ENCODE data around the gene PLEKHG4B.
"Not testable (repeated sequence)": the region's sequence is repeated elsewhere in the genome, so short reads cannot be mapped to it uniquely, and the experiment has no call there.

PLEKHG4B gene

DNA sequence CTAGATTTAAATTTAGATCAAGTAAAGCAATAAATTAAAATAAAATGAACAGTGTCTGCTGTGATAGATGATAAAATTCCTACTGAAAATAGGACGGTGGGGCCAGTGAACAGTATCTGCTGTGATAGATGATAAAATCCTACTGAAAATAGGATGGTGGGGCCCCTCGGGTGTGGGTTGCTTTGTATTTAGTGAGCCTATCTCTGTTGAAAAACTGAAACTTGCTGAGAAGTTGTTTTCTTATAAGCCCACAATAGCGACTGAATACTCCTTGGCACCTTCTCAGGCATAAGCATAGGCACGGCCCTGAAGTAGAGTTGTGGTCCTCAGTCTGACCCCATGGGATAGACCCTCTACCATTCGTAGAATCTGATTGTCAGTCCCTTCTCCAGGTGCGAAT lies 131.8 kb downstream of the PLEKHG4B start:
- DNase-seq (ENCODE audit: low spot score): no peak

DNA sequence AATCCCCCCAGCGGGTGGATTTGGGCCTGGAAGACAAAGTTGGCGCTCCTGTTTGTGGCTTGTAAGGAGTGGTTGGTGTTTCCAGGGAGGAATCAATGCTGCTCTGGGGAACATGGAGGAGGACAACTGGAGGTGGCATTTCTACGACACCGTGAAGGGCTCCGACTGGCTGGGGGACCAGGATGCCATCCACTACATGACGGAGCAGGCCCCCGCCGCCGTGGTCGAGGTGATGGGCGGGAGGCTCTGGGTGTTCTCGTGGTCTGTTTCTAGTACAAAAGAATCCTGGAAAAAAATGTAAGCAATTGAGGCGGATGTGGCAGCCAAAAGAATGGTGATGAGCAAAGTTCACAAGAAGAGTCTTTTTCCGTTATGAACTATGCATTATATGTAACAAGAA lies 133.4 kb downstream of the PLEKHG4B start:
- no peak for DNase-seq (ENCODE audit: low spot score)

DNA sequence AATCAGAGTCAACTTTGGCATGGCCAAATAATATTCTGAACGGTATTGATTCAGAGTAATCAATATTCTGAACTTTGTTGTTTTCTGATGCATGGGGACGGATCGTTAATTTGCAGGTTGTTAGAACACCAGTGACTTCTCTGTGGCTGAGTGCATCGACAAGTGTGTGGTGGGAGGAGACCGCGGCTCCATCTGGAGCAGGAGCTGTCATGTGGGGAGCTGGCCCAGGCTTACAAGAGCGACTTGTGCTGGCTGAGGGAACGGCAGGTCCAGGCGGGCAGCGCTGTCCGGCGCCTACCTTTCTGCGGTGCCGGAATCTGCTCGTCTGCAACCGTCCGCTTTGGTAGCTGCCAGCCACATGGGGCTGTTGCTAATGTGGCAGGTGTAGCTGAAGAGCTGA lies 135.4 kb downstream of the PLEKHG4B start:
- DNase-seq (ENCODE audit: low spot score): not testable (repeated sequence)

DNA sequence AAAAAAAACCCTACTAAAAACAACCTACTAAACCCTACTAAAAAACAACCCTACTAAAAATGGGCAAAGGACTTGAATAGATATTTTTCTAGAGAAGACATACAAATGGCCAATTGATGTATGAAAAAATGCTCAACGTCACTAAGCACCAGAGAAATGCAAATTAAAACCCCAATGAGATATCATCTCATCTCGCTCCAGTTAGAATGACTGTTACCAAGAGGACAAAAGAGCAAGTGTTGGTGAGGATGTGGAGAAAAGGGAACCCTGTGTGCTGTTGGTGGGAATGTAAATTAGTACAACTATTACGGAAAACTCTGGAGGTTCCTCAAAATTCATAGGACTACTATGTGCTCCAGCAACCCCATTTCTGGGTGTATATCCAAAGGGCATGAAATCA lies 136.9 kb downstream of the PLEKHG4B start:
- DNase-seq (ENCODE audit: low spot score): no peak

DNA sequence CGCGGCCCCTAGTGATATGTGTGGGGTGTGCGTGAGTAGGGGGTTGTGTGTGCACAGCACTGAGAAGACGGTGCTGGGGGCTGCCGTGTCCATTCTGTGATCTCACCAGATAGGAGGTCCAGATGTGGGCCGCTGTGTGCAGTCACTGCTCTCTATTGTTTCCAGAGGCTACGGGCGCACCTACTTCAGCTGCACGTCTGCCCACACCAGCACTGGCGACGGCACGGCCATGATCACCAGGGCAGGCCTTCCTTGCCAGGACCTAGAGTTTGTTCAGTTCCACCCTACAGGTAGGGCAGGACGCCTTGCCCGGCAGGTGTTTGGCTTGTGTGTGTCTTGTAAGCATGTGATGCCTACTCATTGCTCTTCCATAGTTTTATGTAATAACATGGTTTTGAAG lies 138.7 kb downstream of the PLEKHG4B start:
- no peak for DNase-seq (ENCODE audit: low spot score)

DNA sequence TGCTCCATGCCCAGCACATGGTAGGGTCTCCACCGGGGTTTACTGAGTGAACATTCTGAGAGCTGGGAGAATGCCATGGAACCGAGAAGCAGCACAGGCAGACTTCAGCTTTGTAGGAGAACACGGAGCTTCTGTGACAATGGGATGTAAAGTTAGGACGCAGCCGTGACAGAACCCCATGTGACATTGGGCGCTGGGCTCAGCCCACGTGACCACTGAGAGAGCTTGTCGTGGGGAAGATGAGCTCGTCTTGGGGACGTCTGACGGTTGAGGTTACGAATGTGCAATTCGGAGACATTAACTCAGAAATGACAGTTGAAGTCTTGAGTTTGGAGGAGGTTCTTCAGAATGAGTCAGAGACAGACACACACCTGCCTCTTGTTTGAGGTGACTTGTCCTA lies 139.7 kb downstream of the PLEKHG4B start:
- DNase-seq (ENCODE audit: low spot score): no peak

DNA sequence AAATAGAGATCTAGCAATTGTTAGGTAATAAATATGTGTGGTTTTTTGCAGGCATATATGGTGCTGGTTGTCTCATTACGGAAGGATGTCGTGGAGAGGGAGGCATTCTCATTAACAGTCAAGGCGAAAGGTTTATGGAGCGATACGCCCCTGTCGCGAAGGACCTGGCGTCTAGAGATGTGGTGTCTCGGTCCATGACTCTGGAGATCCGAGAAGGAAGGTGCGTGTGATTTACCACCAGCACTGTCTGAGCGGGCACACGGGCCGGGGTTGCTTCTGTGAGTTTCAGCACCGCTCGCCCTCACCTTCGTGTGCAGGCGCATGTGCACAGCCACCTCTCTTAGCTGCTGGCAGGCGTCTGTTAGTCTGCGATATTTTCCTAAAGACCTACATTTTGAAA lies 141.5 kb downstream of the PLEKHG4B start:
- not testable (repeated sequence) for DNase-seq (ENCODE audit: low spot score)

DNA sequence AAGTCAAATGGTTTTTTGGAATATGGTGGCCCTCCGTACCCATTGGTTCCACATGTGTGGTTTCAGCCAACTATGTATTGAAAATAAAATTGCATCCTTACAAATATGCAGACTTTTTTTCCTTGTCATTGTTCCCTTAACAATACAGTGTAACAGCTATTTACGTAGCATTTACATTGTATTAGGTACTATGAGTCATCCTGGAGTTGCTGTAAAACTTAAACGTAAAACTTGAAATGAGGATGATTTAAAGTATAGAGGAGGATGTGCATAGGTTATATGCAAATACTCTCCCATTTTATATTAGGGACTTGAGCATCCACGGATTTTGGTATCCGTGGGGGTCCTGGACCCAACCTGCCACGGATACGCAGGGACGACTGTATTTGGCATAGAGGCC lies 142.5 kb downstream of the PLEKHG4B start:
- no peak for DNase-seq (ENCODE audit: low spot score)

DNA sequence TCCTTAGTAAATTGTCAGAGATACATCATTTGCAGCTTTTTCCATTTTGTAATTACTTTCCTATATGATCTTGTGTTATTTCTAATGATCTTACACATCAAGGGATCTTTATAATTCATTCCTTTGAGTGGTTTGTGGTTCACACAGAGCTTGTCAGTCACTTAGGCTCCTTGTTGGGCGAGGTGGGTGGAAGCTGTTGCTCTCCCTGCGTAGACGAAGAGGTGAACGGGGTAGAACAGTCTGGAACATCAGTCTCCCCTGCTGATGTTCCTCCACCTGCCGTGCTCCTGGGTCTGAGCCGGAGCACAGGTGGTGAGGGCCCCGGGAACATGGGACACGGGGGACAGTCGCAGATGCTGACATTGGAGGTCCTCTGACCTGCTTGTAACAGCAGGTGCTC lies 143.6 kb downstream of the PLEKHG4B start:
- DNase-seq (ENCODE audit: low spot score): not testable (repeated sequence)

DNA sequence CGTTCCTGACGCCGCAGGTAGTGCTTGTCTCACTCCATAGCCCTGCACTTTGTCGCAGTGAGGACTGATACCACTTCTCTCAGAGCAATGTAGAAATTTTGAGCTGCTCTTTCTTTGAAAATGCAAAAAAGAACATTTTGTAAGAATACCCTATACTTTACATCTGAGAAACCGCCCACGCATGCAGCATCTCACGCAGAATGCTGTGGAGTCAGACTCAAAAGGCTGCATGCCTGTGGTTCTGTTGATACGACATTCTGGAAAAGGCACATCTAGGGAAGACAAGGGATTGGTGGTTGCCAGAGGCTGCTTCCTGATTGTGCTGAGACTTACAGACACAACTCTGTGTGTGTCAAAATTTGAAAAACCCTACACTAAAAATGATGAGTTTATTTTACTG lies 146.0 kb downstream of the PLEKHG4B start:
- not testable (repeated sequence) for DNase-seq (ENCODE audit: low spot score)

All from HuH-7.5 (cell line).